T-helper 2 cell (primary cell): ENCODE results near the gene TXNDC17.
A peak's percentile ranks its signal among the peaks of the same experiment; 100 is the strongest.
"Not testable (repeated sequence)": the region's sequence is repeated elsewhere in the genome, so short reads cannot be mapped to it uniquely, and the experiment has no call there.

ENCODE experiments used
- DNase-seq, 5 experiments: peaks; one replicate each; pipeline versions ENCODE4 v3.0.0 to v3.0.0-alpha.2; 2012 to 2022

Gene TXNDC17

GRCh38 chr17:6637458-6637840 lies 3.4 kb upstream of the TXNDC17 start:
- DNase-seq = no peak

- no peak for DNase-seq
Observed at GRCh38 chr17:6638046-6638908, 2.6 kb upstream of the TXNDC17 start.

GRCh38 chr17:6639014-6639585 lies 1.8 kb upstream of the TXNDC17 start:
- peak in 1 of 5 experiments; percentile 46 for DNase-seq

- peak in 1 of 5 experiments; percentile 45 for DNase-seq
Observed at GRCh38 chr17:6639586-6640535, 999 bp upstream of the TXNDC17 start.

GRCh38 chr17:6641247-6641863 lies 495 bp downstream of the TXNDC17 start:
- peak in 1 of 5 experiments; percentile 31 for DNase-seq

GRCh38 chr17:6642592-6642991 lies 1.7 kb downstream of the TXNDC17 start:
- peak in 1 of 5 experiments; percentile 34 for DNase-seq

- no peak for DNase-seq
Observed at GRCh38 chr17:6643451-6644125, 2.7 kb downstream of the TXNDC17 start.

GRCh38 chr17:6648181-6648580 lies 7.3 kb downstream of the TXNDC17 start:
- DNase-seq = peak in 1 of 5 experiments; percentile 46

GRCh38 chr17:6651354-6651918 lies 10.6 kb downstream of the TXNDC17 start, which contains the start of the genes C17orf100 and MED31:
C17orf100 (plus strand) TSS chr17:6651762; CDS start chr17:6651914, 152 bp downstream.
MED31 (minus strand) TSS chr17:6651605; CDS start chr17:6651528, 77 bp downstream.
- DNase-seq = peak; percentile 88 to 96 (median 91)

- peak in 2 of 5 experiments; percentile 32 to 57 for DNase-seq
Observed at GRCh38 chr17:6651919-6652452, 11.1 kb downstream of the TXNDC17 start.

GRCh38 chr17:6654841-6655731 lies 14.2 kb downstream of the TXNDC17 start:
- DNase-seq = no peak

- DNase-seq = not testable (repeated sequence)
Observed at GRCh38 chr17:6655732-6656361, 15.0 kb downstream of the TXNDC17 start.

GRCh38 chr17:6656797-6657632 lies 16.2 kb downstream of the TXNDC17 start:
- DNase-seq = peak in 4 of 5 experiments; percentile 40 to 86 (median 50)

- no peak for DNase-seq
Observed at GRCh38 chr17:6657633-6658287, 16.9 kb downstream of the TXNDC17 start.

- not testable (repeated sequence) for DNase-seq
Observed at GRCh38 chr17:6658411-6658810, 17.6 kb downstream of the TXNDC17 start.

GRCh38 chr17:6660101-6660500 lies 19.2 kb downstream of the TXNDC17 start:
- DNase-seq = no peak

GRCh38 chr17:6660805-6661463 lies 20.1 kb downstream of the TXNDC17 start:
- DNase-seq = peak in 1 of 5 experiments; percentile 72
